Karpas-422 (cell line): ENCODE data around the gene EGFLAM. TPM values are rescaled to one million over a fixed set of nuclear protein-coding genes. Genes with fewer than 3 reads are reported as not detected.

Source experiments
- DNase-seq: peaks from one replicate; pipeline ENCODE4 v3.0.0-alpha.2; 2015
- H2AFZ ChIP-seq: fragments of 200-600 bp; sonication (generic); 2 replicates; pipeline ENCODE4 v1.6.1; 2014; ENCODE audit warnings: antibody characterized with exemption, low read length, mixed read lengths
- H3K27ac ChIP-seq: fragments of 200-600 bp; sonication (generic); 2 replicates; pipeline ENCODE4 v1.5.1; 2014; ENCODE audit warnings: mild to moderate bottlenecking, low read length, moderate library complexity
- H3K27me3 ChIP-seq: fragments of 200-600 bp; sonication (generic); 2 replicates; pipeline ENCODE4 v1.6.1; 2014; ENCODE audit warnings: low read length, mixed read lengths
- H3K36me3 ChIP-seq: fragments of 200-600 bp; sonication (generic); 2 replicates; pipeline ENCODE4 v1.6.1; 2014; ENCODE audit warnings: low read length, mixed read lengths; ENCODE audit not compliant: insufficient read depth
- H3K4me1 ChIP-seq: fragments of 200-600 bp; sonication (generic); 2 replicates; pipeline ENCODE4 v1.6.1; 2014; ENCODE audit warnings: mild to moderate bottlenecking, low read length, mixed read lengths
- H3K4me2 ChIP-seq: fragments of 200-600 bp; sonication (generic); 2 replicates; pipeline ENCODE4 v1.6.1; 2014; ENCODE audit warnings: low read length, low read depth, mild to moderate bottlenecking; ENCODE audit not compliant: poor library complexity, severe bottlenecking
- H3K4me3 ChIP-seq: fragments of 200-600 bp; sonication (generic); 2 replicates; pipeline ENCODE4 v1.5.1; 2014; ENCODE audit warnings: mild to moderate bottlenecking, antibody characterized with exemption, low read length, mixed read lengths
- H3K79me2 ChIP-seq: fragments of 200-600 bp; sonication (generic); 2 replicates; pipeline ENCODE4 v1.6.1; 2014; ENCODE audit warnings: mild to moderate bottlenecking, low read length, mixed read lengths
- H3K9ac ChIP-seq: fragments of 200-600 bp; sonication (generic); 2 replicates; pipeline ENCODE4 v1.6.0; 2014; ENCODE audit warnings: low read length
- H3K9me2 ChIP-seq: fragments of 200-600 bp; sonication (generic), shearing (Covaris generic); replicated peaks from 2 replicates; pipeline ENCODE4 v1.6.0; 2014; ENCODE audit warnings: mild to moderate bottlenecking, low read length, moderate library complexity; ENCODE audit not compliant: insufficient read depth
- H3K9me3 ChIP-seq: fragments of 300-700, 200-600 bp; sonication (generic); 2 replicates; pipeline ENCODE4 v1.6.1; 2014; ENCODE audit warnings: low read length, mixed read lengths
- H4K20me1 ChIP-seq: fragments of 200-600 bp; sonication (generic); 2 replicates; pipeline ENCODE4 v1.6.1; 2014; ENCODE audit warnings: mild to moderate bottlenecking, antibody characterized with exemption, low read length, low read depth; ENCODE audit not compliant: insufficient read depth
- total RNA-seq: library from RNA; depleted of rRNA; stranded (reverse); fragments of >200 nt; shearing (Covaris generic); gene quantifications from 2 replicates; pipeline ENCODE4 v1.2.3, GENCODE V29; 2014; ENCODE audit warnings: low replicate concordance

Gene EGFLAM
- total RNA-seq, 1 experiment from 2014 or later, result not detected

- Histone ChIP-seq H3K36me3 (no peaks in the 10 kb centered on the region), H3K4me1 (no peaks in the 10 kb centered on the region), H4K20me1 (no peaks in the 10 kb centered on the region), H3K27me3 (no peaks in the 10 kb centered on the region), H3K9ac (no peak overlapping the region), H3K4me2 (no peak overlapping the region), H3K9me3 (no peaks in the 10 kb centered on the region), H3K9me2 (no peaks in the 10 kb centered on the region), H3K79me2 (no peaks in the 10 kb centered on the region), H2AFZ (no peak overlapping the region), H3K4me3 (no peak overlapping the region), H3K27ac (no peak overlapping the region)
- DNase-seq, result no peak
These were observed 81.1 kb downstream of the EGFLAM start for GRCh38 chr5:38339446-38339845.

DNA sequence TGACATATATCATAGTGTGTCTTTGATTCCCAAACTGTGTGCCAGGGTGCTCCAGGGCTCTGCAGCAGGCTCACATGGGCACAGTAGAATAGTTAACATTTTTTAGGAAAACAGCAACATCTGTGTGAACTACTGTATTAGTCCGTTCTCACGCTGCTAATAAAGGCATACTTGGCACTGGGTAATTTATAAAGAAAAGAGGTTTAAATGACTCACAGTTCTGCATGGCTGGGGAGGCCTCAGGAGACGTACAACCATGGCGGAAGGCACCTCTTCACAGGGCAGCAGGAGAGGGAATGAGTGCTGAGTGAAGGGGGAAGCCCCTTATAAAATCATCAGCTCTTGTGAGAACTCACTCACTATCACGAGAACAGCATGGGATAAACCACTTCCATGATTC is 82.7 kb downstream of the EGFLAM start:
- H3K9me3 ChIP-seq, result no peaks in the 10 kb centered on the region
- no peak for DNase-seq
- no peaks in the 10 kb centered on the region for H4K20me1 ChIP-seq
- no peaks in the 10 kb centered on the region for H3K4me1 ChIP-seq
- H3K9ac ChIP-seq, result no peak overlapping the region
- no peaks in the 10 kb centered on the region for H3K79me2 ChIP-seq
- no peak overlapping the region for H3K4me3 ChIP-seq
- no peak overlapping the region for H3K27ac ChIP-seq
- no peak overlapping the region for H3K4me2 ChIP-seq
- H3K36me3 ChIP-seq, result no peaks in the 10 kb centered on the region
- no peaks in the 10 kb centered on the region for H3K27me3 ChIP-seq
- no peaks in the 10 kb centered on the region for H3K9me2 ChIP-seq
- H2AFZ ChIP-seq, result no peak overlapping the region

- H3K27ac ChIP-seq, result no peak overlapping the region
- H3K9me2 ChIP-seq, result no peaks in the 10 kb centered on the region
- H3K9ac ChIP-seq, result no peak overlapping the region
- H4K20me1 ChIP-seq, result no peaks in the 10 kb centered on the region
- no peaks in the 10 kb centered on the region for H3K79me2 ChIP-seq
- H3K4me3 ChIP-seq, result no peak overlapping the region
- no peak for DNase-seq
- no peaks in the 10 kb centered on the region for H3K27me3 ChIP-seq
- no peak overlapping the region for H3K4me2 ChIP-seq
- H3K36me3 ChIP-seq, result no peaks in the 10 kb centered on the region
- no peaks in the 10 kb centered on the region for H3K9me3 ChIP-seq
- H3K4me1 ChIP-seq, result no peaks in the 10 kb centered on the region
- no peak overlapping the region for H2AFZ ChIP-seq
These were observed 83.3 kb downstream of the EGFLAM start for GRCh38 chr5:38341641-38342040.

DNA sequence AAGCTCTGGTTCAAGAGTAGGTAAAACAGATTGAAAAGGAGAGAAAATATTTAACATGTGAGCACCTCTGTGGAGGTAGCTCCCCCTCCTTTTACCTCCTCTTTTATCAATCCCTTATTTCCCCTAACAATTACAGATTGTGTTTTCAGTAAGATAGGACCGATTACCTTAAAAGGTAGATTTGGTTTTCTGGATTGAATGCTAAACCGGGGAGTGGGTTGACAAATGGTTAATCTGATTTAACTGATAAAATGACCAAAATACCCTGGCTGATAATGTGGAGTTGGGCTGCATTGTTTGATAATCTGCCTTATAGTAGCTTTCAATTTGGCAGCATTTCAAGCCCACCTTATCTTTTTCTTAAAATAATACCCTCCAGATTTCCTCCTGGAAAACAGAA is 83.9 kb downstream of the EGFLAM start:
- Histone ChIP-seq H4K20me1 (no peaks in the 10 kb centered on the region), H2AFZ (no peak overlapping the region), H3K4me2 (no peak overlapping the region), H3K4me3 (no peak overlapping the region), H3K9ac (no peak overlapping the region), H3K4me1 (no peaks in the 10 kb centered on the region), H3K27ac (no peak overlapping the region), H3K36me3 (no peaks in the 10 kb centered on the region), H3K27me3 (no peaks in the 10 kb centered on the region), H3K79me2 (no peaks in the 10 kb centered on the region), H3K9me2 (no peaks in the 10 kb centered on the region), H3K9me3 (no peaks in the 10 kb centered on the region)
- no peak for DNase-seq

GRCh38 chr5:38344891-38345290 is 86.5 kb downstream of the EGFLAM start:
- no peak overlapping the region for H3K9ac ChIP-seq
- no peaks in the 10 kb centered on the region for H4K20me1 ChIP-seq
- no peak overlapping the region for H3K27ac ChIP-seq
- H2AFZ ChIP-seq, result no peak overlapping the region
- no peaks in the 10 kb centered on the region for H3K36me3 ChIP-seq
- no peaks in the 10 kb centered on the region for H3K27me3 ChIP-seq
- H3K4me3 ChIP-seq, result no peak overlapping the region
- no peak overlapping the region for H3K4me2 ChIP-seq
- no peaks in the 10 kb centered on the region for H3K79me2 ChIP-seq
- H3K9me3 ChIP-seq, result no peaks in the 10 kb centered on the region
- no peaks in the 10 kb centered on the region for H3K4me1 ChIP-seq
- no peaks in the 10 kb centered on the region for H3K9me2 ChIP-seq
- DNase-seq, result no peak

- Histone ChIP-seq H3K79me2 (no peaks in the 10 kb centered on the region), H2AFZ (no peak overlapping the region), H3K9me3 (no peaks in the 10 kb centered on the region), H3K27ac (no peak overlapping the region), H3K4me1 (no peaks in the 10 kb centered on the region), H4K20me1 (no peaks in the 10 kb centered on the region), H3K4me3 (no peak overlapping the region), H3K27me3 (no peaks in the 10 kb centered on the region), H3K9me2 (no peaks in the 10 kb centered on the region), H3K36me3 (no peaks in the 10 kb centered on the region), H3K4me2 (no peak overlapping the region), H3K9ac (no peak overlapping the region)
- DNase-seq, result no peak
These were observed 88.2 kb downstream of the EGFLAM start for GRCh38 chr5:38346593-38346992.

- no peaks in the 10 kb centered on the region for H3K36me3 ChIP-seq
- no peaks in the 10 kb centered on the region for H3K79me2 ChIP-seq
- no peak overlapping the region for H3K27ac ChIP-seq
- no peaks in the 10 kb centered on the region for H3K9me3 ChIP-seq
- no peaks in the 10 kb centered on the region for H3K4me1 ChIP-seq
- H3K4me2 ChIP-seq, result no peak overlapping the region
- no peaks in the 10 kb centered on the region for H4K20me1 ChIP-seq
- H3K4me3 ChIP-seq, result no peak overlapping the region
- H3K27me3 ChIP-seq, result no peaks in the 10 kb centered on the region
- H3K9me2 ChIP-seq, result no peaks in the 10 kb centered on the region
- no peak overlapping the region for H2AFZ ChIP-seq
- H3K9ac ChIP-seq, result no peak overlapping the region
- DNase-seq, result no peak
These were observed 88.8 kb downstream of the EGFLAM start for GRCh38 chr5:38347040-38347763.

DNA sequence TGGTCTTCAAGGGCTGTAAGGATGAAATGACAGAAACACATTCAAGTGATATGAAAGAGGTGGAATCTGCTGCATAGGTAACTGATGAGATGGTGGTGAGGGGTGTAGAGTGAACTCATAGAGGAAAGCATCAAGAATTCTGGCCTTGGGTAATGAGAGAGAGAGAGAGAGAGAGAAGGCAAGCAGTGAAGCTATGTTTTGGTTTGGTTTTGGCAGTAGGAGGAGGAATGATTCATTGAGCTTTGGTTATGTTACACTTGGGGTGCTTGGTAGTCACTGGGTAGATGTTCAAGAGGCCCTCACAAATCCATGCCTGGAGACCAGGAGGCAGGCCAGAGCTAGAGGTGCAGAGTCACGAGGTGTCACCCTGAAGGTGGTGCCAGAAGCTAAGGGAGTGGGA is 89.5 kb downstream of the EGFLAM start:
- no peak for DNase-seq
- no peak overlapping the region for H3K4me3 ChIP-seq
- H3K4me1 ChIP-seq, result no peaks in the 10 kb centered on the region
- no peaks in the 10 kb centered on the region for H3K9me3 ChIP-seq
- H4K20me1 ChIP-seq, result no peaks in the 10 kb centered on the region
- no peaks in the 10 kb centered on the region for H3K79me2 ChIP-seq
- H3K9ac ChIP-seq, result no peak overlapping the region
- no peak overlapping the region for H2AFZ ChIP-seq
- H3K4me2 ChIP-seq, result no peak overlapping the region
- no peaks in the 10 kb centered on the region for H3K27me3 ChIP-seq
- no peaks in the 10 kb centered on the region for H3K36me3 ChIP-seq
- H3K27ac ChIP-seq, result no peak overlapping the region
- no peaks in the 10 kb centered on the region for H3K9me2 ChIP-seq
